D721Med (cell line): ENCODE results near the gene FERMT1.

Experiments
- DNase-seq: peaks from one replicate; pipeline ENCODE4 v3.0.0; 2011; ENCODE audit warnings: low spot score; ENCODE audit not compliant: insufficient read length
- FAIRE-seq: peaks from 2 replicates; lab custom pipeline; 2011; peaks lifted over from hg19 to GRCh38; lab: Jason Lieb, UNC
- TF ChIP-seq, protein P1 (sequence below): IDR thresholded peaks from 2 replicates; pipeline ENCODE4 v1.5.1; 2012; ENCODE audit warnings: mild to moderate bottlenecking, control low read depth; ENCODE audit not compliant: insufficient read depth; ENCODE audit errors: missing control alignments

FERMT1 gene

DNA sequence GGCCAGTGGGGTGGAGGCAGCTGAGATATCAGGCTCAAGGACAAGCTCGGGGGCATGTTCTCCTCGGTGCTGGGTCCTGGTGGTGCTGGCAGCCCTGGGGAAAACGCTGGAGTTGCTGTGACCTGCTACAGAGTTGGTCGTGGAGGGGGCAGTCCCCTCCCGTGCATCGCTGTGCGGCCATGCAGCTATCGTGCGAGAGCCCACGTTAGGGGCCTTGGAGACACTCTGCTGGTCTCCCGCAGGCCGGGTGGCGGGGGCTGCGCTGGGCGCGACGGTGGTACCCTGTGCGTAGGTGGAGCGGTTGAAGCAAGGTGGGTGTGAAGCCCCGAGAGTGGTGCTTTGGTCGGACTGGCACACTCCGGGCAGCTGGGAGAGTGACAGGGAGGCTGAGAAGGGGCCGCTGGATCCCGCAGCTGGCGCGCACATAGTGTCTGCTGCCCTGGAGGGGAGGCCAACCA is 81.0 kb downstream of the FERMT1 start:
- no peak for FAIRE-seq
- TF ChIP-seq, protein P1, sequence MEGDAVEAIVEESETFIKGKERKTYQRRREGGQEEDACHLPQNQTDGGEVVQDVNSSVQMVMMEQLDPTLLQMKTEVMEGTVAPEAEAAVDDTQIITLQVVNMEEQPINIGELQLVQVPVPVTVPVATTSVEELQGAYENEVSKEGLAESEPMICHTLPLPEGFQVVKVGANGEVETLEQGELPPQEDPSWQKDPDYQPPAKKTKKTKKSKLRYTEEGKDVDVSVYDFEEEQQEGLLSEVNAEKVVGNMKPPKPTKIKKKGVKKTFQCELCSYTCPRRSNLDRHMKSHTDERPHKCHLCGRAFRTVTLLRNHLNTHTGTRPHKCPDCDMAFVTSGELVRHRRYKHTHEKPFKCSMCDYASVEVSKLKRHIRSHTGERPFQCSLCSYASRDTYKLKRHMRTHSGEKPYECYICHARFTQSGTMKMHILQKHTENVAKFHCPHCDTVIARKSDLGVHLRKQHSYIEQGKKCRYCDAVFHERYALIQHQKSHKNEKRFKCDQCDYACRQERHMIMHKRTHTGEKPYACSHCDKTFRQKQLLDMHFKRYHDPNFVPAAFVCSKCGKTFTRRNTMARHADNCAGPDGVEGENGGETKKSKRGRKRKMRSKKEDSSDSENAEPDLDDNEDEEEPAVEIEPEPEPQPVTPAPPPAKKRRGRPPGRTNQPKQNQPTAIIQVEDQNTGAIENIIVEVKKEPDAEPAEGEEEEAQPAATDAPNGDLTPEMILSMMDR = no peak
- no peak for DNase-seq

DNA sequence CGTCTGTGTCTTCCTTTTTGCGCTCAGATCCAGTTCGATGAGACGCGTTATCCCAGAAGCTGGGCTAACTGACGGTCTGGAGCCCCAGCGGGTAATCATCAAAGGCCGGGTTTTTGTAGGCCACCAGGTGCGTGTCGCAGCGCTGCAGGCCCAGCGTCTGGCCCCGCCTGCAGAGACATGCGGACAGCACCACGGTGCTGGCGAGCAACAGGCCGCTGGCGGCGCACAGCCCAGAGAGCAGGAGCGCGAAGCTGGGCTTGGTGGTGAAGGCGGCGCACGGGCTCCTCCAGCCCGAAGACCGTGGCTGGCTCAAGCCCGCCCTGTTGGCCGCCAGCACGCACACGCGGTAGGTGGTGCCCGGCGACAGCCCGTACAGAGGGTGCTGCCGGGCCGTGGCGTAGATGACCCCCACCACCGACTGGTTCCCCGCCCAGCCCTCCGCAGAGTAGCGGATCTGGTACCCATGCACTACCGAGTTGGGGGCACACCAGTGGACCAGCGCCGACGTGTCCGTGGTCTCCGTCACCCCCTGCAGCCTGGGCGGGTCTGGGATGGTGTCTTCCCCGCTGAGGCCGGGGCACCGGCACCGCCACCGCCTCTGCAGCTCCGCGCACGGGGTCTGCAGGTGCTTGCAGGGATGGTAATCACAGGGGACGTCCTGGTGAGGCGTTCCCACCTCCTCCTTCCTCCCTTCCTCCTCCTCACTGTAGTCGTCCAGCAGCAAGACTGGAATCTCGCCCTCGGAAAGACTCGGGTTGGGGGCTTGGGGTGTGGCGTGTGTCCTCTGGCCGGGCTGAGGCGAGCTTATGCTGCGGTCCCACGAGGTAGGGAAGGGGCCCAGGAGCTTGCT is 81.6 kb downstream of the FERMT1 start:
- DNase-seq = no peak
- TF ChIP-seq, protein P1 = no peak
- FAIRE-seq = no peak

DNA sequence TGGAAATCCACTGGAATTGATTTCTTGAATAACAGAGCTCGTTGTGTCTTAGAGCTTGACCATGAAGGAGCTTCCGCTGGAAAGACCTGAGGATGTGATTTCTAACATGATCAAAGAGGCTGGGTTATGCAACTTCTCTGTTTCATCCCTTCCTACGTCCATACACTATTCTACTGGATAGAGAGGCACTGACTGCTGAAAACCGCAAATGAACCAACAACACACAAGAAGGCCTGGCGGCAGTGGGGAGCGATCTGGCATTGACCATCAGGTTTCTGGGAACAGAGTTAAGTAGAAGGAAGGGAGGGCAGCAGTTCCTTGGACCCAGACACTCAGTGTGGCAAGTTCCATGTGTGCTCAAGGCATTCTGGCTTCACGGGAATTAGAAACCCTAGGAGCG is 82.3 kb downstream of the FERMT1 start:
- TF ChIP-seq, protein P1 = no peak
- no peak for FAIRE-seq
- DNase-seq = no peak

DNA sequence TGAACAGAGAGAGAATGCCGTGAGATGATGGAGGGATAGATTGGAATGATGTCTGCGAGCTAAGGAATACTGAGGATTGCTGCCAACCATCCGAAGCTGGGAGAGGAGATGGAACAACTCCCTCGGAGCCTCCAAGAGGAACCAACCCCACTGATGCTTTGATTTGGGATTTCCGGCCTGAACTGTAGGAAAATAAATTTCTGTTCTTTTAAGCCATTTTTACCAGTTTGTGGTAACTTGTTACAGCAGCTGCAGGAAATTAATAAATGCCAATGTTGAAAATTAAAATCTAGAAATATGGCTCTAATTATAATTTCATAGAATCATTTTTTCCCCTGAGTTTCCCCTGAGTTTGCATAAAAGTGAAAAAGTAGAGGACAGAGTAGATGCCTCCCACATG is 83.1 kb downstream of the FERMT1 start:
- no peak for FAIRE-seq
- no peak for DNase-seq
- TF ChIP-seq, protein P1 = no peak

DNA sequence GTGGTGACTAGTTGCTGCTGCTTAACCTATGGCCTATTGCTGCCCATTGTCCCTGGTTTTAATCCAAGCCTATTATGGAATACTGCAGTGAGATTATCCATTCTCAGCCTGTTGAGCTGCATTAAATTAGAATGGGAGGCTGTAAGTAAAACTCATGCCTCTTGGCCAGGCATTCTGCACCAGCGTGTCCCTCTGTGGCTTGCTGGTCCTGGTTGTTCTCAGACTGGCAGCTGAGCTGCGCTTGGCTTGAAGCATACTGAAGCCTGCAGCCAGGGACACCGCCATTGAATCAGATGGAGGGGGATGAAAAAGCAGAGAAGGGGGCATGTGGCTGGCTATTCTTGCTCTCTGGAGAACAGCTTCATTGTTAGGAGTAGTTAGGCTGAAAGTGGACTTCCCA is 84.6 kb downstream of the FERMT1 start:
- TF ChIP-seq, protein P1 = no peak
- DNase-seq = no peak

DNA sequence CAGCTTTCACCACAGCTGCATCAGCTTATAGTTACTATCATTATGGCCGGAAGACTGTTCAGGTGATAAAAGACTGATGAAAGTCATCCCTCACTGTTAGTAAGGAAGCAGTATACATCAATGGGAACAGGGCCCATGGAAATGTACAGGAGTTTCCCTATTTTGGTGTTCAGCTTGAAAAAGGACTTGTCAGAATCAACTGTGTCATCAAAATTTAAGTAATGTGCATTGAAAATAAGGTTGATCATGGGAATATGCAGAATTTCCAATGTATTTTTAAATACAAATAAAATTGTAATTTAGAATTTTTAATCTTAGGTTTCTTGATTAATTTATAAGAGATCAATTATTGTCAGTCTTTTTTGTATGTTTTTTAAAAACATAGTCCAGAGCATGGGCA is 85.7 kb downstream of the FERMT1 start:
- TF ChIP-seq, protein P1 = no peak
- no peak for DNase-seq
- FAIRE-seq = no peak

More for the DNA sequence above, 84.6 kb downstream of the FERMT1 start:
- no peak for FAIRE-seq

DNA sequence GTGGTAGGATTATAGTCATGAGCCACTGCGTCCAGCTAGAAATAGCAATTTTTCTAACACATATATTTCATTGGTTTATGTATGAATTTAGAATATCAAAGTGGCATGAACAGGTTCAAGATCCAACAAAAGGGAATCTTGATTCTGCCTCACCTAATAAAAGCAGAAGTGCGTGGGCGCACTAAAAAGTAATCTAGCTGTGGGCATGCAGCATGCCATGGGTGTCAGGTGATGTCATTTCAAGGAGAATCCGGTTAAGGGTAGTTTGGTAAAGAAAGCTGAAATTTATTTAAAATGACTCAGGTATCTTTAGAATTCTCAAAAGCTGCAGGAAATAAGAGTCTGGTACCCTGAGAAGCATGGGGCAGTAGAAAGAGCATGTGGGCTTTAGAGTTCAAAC is 86.6 kb downstream of the FERMT1 start:
- FAIRE-seq (no peak), DNase-seq (no peak)
- TF ChIP-seq, protein P1 = no peak
